NCI-H2227 treated with DMSO at 0.1 percent for 48 hours (cell line): ENCODE results near the gene CSN1S1.
"Not testable (repeated sequence)": the region's sequence is repeated elsewhere in the genome, so short reads cannot be mapped to it uniquely, and the experiment has no call there.

Experiments
- DNase-seq: peaks from one replicate; lab custom pipeline; 2025; lab: John Stamatoyannopoulos, UW

Gene CSN1S1

DNA sequence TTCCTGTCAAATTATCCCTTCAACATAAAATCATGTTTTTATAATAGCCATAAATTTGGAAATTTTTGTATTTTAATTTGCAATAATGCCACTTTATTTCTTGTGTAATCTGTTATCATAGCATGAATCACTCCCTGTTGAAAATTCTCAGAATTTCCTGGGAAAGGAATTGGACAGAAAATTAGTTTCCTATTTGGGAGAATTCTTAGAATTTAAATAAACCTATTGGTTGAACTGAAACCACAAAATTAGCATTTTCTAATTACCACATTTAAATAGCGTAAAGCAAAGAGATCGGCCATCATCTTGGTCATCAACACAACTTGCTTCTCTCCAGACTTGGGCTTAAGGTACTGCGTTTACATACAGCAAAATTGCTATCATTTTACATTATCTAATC, at the start of gene CSN1S1:
CSN1S1 (plus strand) TSS at position 301 of the 400 bp plus-strand sequence. CDS start 1,488 bp downstream, outside the sequence.
- DNase-seq = no peak

DNA sequence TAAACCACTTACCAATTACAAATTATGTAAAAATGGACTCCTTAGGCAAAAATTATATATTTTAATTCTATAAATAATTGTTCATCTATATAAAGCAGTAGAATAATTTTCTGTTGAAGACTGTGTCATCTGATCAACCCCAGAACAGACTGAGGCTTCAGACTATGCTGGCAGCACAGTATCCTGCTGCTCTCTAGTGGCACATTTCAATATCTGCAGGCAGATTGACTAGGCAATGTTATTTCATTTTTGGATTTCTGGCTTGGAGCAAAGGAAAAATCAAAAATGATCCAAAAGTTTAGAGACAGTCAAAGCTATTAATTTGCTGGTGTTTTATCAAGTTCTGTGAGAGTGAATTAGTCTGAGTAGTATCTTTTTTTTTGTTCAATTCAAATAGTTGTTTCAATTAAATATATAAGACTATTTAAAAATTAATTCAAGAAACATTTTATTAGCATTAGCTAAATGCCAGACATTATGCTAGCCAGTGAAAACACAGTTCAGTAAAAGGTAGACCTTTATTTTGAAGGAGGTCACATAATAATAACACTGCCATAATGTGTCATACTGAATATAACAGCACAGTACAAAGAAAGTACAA, 49.6 kb upstream of the CSN1S1 start:
- DNase-seq = no peak

DNA sequence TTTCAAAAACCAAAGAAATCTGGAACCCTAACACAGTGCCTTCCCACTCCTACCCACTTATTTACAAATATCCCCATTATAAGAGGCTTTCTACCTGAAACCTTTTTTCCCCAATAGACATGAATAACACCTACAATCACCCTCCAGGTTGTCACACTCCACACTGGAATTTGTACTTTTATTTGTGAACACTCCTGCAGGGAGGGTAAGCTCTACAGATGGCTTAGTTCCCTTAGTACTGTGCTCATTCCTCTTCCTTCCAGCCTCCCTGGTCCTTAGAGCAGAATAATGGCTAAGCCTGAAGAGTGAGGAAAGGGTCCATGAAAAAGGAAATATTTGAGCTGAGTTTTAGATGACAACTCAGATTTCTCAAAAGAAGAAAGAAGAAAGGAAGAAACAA, 48.7 kb upstream of the CSN1S1 start:
- DNase-seq = no peak

DNA sequence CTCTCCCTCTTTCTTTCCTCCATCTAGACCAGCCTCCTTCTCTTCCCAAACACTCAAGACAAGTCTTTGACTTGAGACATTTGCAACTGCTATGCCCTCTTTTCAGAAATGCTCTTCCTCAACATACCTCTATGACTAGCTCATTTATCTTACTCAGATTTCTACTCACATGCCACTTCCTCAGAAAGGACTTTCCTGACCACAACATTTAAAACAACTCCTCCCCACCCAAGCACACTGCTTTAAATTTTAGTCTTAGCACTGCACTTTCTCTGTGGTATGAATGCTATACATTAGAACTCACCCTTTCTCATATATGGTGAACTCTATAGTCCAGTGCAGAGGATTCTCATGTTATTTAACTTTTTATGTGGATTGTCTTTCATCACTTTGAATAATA, 42.5 kb upstream of the CSN1S1 start:
- DNase-seq = no peak

DNA sequence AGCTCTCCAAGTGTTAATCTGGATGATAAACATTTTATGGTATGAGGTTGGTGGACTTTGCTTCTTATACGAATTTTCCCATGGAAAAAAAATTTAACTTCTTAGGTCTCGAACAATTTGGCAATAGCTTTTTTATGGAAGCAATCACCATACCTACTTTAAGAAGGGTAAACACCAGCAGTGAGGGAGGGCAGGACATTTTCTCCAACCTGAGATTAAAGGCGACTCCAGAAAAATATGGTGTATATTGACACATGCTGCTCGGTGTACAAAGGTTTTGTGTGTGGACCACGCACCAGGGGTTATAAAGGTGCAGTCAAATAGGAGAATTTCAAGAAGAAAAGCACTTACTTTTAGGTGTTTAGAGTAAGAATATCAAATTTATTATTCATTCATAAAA, 36.7 kb upstream of the CSN1S1 start:
- no peak for DNase-seq

- no peak for DNase-seq
Measured at GRCh38 chr4:69894721-69895120, 36.1 kb upstream of the CSN1S1 start.

- DNase-seq = no peak
Measured at GRCh38 chr4:69896530-69897116, 34.2 kb upstream of the CSN1S1 start.

DNA sequence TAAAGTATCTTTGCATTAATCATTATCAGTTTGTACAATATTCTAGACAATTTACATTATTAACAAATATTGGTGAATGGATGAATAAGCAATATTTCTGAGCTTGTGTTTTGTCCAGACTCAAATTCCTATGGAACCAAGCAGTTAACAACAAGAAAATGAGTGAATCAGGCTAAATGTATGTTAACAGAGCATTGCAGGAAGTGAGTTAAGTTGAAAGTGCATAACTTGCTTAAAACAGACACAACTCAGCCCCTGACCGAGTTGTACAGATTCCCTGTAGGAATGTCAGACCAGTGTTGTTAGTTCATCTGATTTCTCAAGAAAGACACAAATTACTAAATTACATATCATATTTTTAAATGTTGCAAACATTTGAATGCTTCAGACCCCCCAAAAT, 23.7 kb upstream of the CSN1S1 start:
- DNase-seq = no peak

GRCh38 chr4:69909195-69909594, 21.7 kb upstream of the CSN1S1 start:
- no peak for DNase-seq

DNA sequence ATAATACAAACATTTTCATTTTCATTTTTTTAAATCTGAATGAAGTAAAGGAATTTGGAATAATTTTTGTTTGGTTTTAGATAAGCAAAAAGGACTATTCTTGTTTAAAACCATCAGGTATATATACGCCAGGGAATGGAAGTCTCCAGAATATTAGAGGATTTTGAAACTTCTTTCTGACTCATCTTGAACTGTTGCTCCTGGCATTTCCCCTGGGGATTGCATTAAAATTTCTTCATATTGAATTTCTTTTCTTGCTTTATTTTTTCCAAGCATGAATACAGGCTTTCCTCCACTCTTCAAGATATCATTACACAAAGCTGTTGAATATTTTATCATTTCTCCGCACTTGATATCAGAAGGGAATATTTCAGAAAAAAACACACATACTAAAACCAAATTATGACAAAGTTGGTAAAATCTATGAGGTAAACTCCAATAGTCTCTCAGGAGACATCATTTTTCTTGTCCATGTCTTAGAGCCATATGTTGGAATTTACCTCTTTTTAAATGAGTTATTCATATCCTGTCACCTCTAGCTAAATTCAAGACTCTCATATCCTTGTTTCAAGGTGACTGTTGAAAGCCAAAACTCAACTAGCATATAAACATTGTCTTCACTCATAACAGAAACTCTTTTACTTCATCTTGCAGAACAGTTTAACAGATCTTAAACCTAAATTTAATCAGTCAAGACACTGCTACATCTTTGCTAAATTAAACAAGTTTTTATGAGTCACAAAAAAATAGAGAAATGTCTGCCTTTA, 20.7 kb upstream of the CSN1S1 start:
- no peak for DNase-seq

GRCh38 chr4:69920874-69921273, 10.0 kb upstream of the CSN1S1 start:
- DNase-seq = no peak

- DNase-seq = not testable (repeated sequence)
Measured at GRCh38 chr4:69923782-69924410, 7.0 kb upstream of the CSN1S1 start.

GRCh38 chr4:69934150-69934549, 3.3 kb downstream of the CSN1S1 start:
- DNase-seq = no peak

DNA sequence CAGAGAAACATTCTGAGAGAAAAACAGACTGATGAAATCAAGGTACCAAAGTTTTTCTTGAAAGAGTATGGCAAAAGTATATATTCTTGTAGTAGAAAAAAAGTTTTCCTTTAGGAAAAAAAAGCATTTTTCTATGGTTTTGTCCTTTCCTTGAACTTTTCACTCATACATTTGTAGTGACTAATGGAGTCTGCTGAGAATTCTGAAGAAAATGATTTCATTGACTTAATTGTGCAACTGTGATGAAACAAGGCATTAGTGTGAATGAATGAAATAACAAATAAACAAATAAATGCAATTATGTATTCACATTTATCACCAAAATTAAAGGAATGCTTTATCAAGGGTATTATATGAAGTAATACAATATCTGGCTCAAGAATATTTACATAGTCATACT, 5.7 kb downstream of the CSN1S1 start:
- no peak for DNase-seq

DNA sequence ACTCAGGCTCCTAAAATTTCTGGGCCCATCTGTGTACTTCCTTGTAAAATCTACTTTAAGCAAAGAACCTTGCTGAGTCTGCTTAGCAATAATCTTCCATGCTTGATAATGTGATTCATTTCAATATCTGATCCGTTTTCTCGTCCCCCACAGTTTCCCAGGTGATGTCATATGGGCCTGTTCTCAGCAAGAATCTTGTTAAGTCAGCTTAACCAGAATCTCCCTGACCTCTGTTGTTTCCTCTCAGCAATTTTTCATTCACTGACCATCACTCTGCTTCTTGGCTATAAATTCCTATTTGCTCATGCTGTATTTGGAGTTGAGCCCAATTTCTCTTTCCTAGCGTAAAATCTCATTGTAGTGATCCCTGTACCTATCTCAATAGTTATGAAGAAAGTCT, 20.7 kb downstream of the CSN1S1 start:
- no peak for DNase-seq

DNA sequence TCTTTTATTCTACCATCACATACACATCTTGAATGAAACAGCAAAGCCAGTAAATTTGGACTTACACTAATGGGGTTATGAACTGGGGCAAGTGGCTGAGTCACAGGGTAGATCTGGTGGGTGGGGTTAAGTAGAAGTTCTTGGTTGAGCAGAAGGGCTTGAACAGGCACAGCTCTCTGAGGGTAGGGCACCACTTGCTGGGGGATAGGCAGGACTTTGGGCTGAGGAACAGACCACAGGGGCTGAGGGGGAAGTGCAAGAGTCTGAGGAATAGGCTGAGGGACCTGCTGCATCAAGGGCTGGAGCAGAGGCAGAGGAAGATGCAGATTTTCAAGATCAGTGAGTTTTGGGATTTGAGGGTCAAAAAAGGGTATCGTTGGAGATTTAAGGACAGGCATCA, 26.3 kb downstream of the CSN1S1 start:
- DNase-seq = no peak

DNA sequence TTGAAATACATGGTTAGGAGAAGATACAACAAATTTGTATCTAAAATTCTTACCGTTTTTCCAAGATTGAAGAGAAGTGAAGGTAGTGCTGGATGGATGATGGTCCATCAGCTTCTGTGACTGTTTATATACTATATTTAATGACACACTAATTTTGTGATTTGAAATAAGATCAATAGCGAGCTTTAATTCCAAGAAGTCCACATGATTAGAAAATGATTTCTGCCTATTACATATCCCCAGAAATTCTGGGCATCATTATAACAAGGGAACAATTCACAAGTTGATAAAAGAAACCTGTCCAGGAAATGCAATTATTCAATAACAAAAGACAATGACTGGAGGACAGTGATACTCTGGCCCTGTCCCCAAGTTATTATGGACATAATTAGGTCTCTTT, 34.8 kb downstream of the CSN1S1 start, which contains the start of gene CSN2:
CSN2 (minus strand) TSS at position 101 of the 400 bp plus-strand sequence. CDS start 4,733 bp downstream, outside the sequence.
- no peak for DNase-seq

DNA sequence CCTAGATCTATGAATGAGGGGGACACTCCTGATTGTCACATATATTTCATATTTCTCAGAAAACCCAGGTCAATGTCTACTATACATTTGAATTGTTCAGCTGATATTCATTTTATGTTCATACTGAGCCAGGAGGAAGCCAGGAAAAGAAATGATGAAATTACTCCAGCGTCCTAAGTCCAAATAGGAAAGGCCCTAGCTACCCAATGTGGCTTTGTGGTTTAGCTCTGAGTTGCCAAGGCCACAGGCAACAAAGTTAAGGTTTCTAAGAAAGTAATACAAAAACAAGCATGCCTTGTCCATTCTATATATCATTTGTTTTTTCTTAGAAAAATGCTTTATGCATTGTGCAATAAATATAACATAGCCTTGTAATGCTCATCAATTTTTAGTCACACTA, 39.2 kb downstream of the CSN1S1 start:
- no peak for DNase-seq

- no peak for DNase-seq
Measured at GRCh38 chr4:69974631-69975030, 43.8 kb downstream of the CSN1S1 start.

- DNase-seq = no peak
Measured at GRCh38 chr4:69977582-69977981, 46.7 kb downstream of the CSN1S1 start.

GRCh38 chr4:69984030-69984443, 53.2 kb downstream of the CSN1S1 start:
- no peak for DNase-seq

DNA sequence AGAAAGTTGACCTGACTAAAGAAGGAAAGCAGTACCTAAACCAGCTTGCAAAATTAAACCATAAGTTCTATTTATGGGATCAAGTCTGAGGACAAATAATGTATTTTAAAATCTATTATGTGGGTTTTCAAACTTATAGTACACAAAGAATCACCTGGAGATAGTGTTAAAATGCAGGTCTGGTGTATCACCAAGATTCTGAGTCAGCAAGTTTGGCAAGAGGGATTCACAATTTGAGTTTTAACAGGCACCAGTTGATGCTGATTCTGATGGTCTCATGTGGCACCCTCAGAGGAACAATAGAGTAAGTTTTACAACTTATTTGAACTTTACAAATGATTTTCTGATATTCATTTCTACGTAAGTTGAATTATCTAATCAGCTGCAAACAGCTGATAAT, 55.8 kb downstream of the CSN1S1 start:
- no peak for DNase-seq

DNA sequence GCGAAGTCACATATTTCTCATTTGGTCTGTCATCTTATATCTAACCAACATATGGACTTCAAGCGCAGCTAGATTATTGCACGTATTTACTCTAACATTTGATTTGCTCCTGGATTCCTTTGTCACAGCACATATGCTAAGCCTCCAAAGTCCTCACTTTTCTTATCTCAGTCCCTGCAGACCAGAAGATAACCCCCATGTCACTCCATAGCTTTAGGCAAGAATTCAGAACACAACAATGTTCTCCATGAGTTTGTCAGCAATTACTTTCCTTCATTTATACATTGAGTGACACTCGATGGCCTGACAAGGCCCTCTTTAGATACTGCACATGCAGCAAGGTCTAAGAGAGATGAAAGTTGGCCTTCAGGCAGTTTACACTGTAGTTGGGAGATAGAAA, 60.1 kb downstream of the CSN1S1 start:
- DNase-seq = no peak
